ENCODE results near the gene CAMK4. TPM values are rescaled to one million over a fixed set of nuclear protein-coding genes. Genes with fewer than 3 reads are reported as not detected.

The CAMK4 gene
- polyA plus RNA-seq, 1 donor from 2014 or later: 16.6 TPM

GRCh38 chr5:111518777-111519176 is 294.6 kb downstream of the CAMK4 start:
- TF ChIP-seq SMC3 (conservative IDR thresholded peaks at IDR 0.05; ENCODE audit: poor library complexity): no peak
- TF ChIP-seq REST (IDR thresholded peaks at IDR 0.05; ENCODE audit: borderline replicate concordance): no peak
- no peak for TF ChIP-seq RAD21 (conservative IDR thresholded peaks at IDR 0.05)
- TF ChIP-seq POLR2AphosphoS5 (IDR thresholded peaks at IDR 0.05): no peak
- no peak for TF ChIP-seq TAF1 (IDR thresholded peaks at IDR 0.05; ENCODE audit: low read depth)
- no peak for TF ChIP-seq EP300 (conservative IDR thresholded peaks at IDR 0.05; ENCODE audit: poor library complexity, severe bottlenecking)
- TF ChIP-seq EZH2 (IDR thresholded peaks at IDR 0.05; ENCODE audit: borderline replicate concordance, insufficient read depth, low read length, poor library complexity, severe bottlenecking): no peak
- TF ChIP-seq CTCF (IDR thresholded peaks at IDR 0.05; ENCODE audit: poor library complexity, severe bottlenecking): no peak
- no peak overlapping the region for H3K4me2 ChIP-seq (ENCODE audit: low read length)
- no peaks in the 10 kb centered on the region for H3K27me3 ChIP-seq (ENCODE audit: insufficient read depth, low read depth, low read length)
- H2AFZ ChIP-seq (ENCODE audit: low read depth, low read length): no peak overlapping the region
- no peak overlapping the region for H3K4me3 ChIP-seq (ENCODE audit: low read length)
- H3K79me2 ChIP-seq (replicated peaks; ENCODE audit: insufficient read depth, low read length): no peaks in the 10 kb centered on the region
- H4K20me1 ChIP-seq (ENCODE audit: insufficient read depth): no peaks in the 10 kb centered on the region
- no peaks in the 10 kb centered on the region for H3F3A ChIP-seq (ENCODE audit: insufficient read depth, low read length, poor library complexity, severe bottlenecking)
- no peak overlapping the region for H3K27ac ChIP-seq (ENCODE audit: low read length)
- H3K36me3 ChIP-seq (ENCODE audit: insufficient read depth, low read length): no peaks in the 10 kb centered on the region
- H3K9ac ChIP-seq (ENCODE audit: low read length): no peak overlapping the region
- no peaks in the 10 kb centered on the region for H3K9me3 ChIP-seq (ENCODE audit: low read length)
- no peaks in the 10 kb centered on the region for H3K9me2 ChIP-seq (ENCODE audit: insufficient read depth, low read length)

DNA sequence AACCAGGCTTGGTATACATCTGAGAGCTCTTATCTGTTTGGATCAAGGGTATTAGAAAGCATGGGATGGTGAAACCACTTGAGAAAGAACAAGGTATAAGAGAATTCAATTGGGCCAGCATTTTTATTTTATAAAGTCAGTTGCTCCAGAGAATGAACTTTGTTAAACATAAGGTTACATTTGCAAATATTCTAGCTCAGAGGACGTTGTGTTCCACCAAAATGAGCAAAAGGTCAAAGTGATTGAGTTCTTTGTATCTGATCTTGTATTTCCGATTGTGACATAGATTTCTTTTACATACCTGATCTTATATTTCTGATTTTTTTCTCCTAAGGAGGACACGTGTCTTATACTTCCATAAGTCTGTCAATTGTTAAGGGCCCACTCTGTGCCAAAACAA is 296.7 kb downstream of the CAMK4 start:
- Histone ChIP-seq H3K9me2 (ENCODE audit: insufficient read depth, low read length) (no peaks in the 10 kb centered on the region), H3K4me2 (ENCODE audit: low read length) (no peak overlapping the region), H4K20me1 (ENCODE audit: insufficient read depth) (no peaks in the 10 kb centered on the region), H2AFZ (ENCODE audit: low read depth, low read length) (no peak overlapping the region), H3K9ac (ENCODE audit: low read length) (no peak overlapping the region), H3K4me3 (ENCODE audit: low read length) (no peak overlapping the region), H3K79me2 (replicated peaks; ENCODE audit: insufficient read depth, low read length) (no peaks in the 10 kb centered on the region), H3K27ac (ENCODE audit: low read length) (no peak overlapping the region), H3K36me3 (ENCODE audit: insufficient read depth, low read length) (no peaks in the 10 kb centered on the region), H3K27me3 (ENCODE audit: insufficient read depth, low read depth, low read length) (no peaks in the 10 kb centered on the region), H3K9me3 (ENCODE audit: low read length) (no peaks in the 10 kb centered on the region), H3F3A (ENCODE audit: insufficient read depth, low read length, poor library complexity, severe bottlenecking) (no peaks in the 10 kb centered on the region)
- no peak for TF ChIP-seq REST (IDR thresholded peaks at IDR 0.05; ENCODE audit: borderline replicate concordance)
- no peak for TF ChIP-seq POLR2AphosphoS5 (IDR thresholded peaks at IDR 0.05)
- no peak for TF ChIP-seq EZH2 (IDR thresholded peaks at IDR 0.05; ENCODE audit: borderline replicate concordance, insufficient read depth, low read length, poor library complexity, severe bottlenecking)
- no peak for TF ChIP-seq MXI1 (conservative IDR thresholded peaks at IDR 0.05; ENCODE audit: poor library complexity, severe bottlenecking)
- no peak for TF ChIP-seq SMC3 (conservative IDR thresholded peaks at IDR 0.05; ENCODE audit: poor library complexity)
- TF ChIP-seq EP300 (conservative IDR thresholded peaks at IDR 0.05; ENCODE audit: poor library complexity, severe bottlenecking): no peak
- TF ChIP-seq TAF1 (IDR thresholded peaks at IDR 0.05; ENCODE audit: low read depth): no peak
- TF ChIP-seq RAD21 (conservative IDR thresholded peaks at IDR 0.05): no peak
- TF ChIP-seq CTCF (IDR thresholded peaks at IDR 0.05; ENCODE audit: poor library complexity, severe bottlenecking): no peak

Measured in neural cell (in vitro differentiated cells).